HuH-7.5 (cell line): ENCODE measurements around the gene FAM222A.
A peak's percentile ranks its signal among the peaks of the same experiment; 100 is the strongest.

ENCODE experiments used
- DNase-seq: peaks from one replicate; pipeline ENCODE4 v3.0.0; 2011; ENCODE audit warnings: low spot score

Gene FAM222A

GRCh38 chr12:109738209-109738608, 24.6 kb downstream of the FAM222A start:
- no peak for DNase-seq

GRCh38 chr12:109738878-109739665, 25.4 kb downstream of the FAM222A start:
- DNase-seq = no peak

- DNase-seq = no peak
Measured at GRCh38 chr12:109739747-109740693, 26.4 kb downstream of the FAM222A start.

DNA sequence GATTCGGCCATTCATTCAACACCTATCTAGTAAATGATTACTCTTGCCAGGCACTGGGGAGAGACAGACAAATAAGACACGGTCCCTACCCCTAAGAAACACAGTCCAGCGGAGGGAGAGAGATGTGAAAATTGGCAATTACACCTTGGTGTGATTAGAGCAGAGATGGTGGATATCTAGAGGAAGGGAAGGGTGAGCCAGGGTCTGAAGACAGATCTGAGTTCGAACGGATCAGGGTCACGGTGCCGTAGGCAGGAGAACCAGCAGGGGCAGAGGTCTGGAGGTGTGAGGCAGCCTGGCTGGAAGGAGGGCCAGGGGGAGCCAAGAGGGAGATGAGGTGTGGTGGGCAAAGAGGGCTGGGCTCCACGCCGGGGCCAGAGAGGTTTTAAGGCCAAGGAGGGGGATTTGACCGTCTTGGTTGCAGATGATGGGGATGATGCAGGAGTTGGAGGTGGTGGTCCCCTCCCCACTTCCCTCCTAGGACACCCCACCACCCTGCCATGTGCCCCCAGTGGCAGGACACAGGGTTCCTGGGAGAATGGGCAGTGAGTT, 27.1 kb downstream of the FAM222A start:
- DNase-seq = no peak

GRCh38 chr12:109741286-109741969, 27.8 kb downstream of the FAM222A start:
- no peak for DNase-seq

GRCh38 chr12:109741970-109742703, 28.5 kb downstream of the FAM222A start:
- DNase-seq = peak; percentile 65

DNA sequence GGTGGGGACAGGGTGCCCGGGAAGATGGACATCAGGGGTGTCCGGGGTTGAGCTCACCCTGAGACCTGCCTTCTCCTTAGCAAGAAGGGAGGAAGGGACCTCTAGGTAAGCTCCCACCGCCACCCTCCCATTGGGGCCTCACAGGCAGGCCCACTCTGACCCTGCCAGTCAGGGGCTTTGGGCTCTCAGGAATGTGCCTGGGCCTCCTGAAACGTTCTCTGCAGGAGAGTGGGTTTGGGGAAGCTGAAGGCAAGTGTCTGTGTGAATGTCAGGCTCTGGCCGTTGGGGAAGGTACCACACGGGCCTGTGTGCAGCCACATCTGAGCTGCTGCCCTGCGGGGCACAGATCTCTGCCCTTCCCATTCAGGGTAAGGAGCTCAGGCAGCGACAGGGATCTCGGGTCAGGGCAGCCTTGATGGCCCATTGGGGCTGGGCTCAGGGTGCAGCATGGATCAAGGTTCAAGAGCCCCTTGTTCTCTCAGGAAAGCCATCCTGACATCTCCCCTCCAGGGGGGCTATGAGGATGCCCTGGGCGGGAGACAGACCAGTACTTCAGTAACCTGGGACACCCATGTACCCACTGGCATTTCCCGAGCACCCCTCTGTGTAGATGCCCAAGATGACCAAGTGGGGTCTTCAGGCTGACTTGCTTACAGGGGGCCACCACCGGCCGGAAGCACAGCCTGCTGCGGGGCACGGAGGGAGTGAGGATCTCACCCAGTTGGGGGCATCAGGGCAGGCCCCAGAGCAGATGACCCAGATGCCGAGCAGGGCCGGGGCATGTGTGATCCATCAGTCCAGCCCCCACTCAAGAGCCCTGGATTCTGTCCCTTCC, 29.7 kb downstream of the FAM222A start:
- DNase-seq = no peak

- DNase-seq = no peak
Measured at GRCh38 chr12:109744026-109744425, 30.4 kb downstream of the FAM222A start.

DNA sequence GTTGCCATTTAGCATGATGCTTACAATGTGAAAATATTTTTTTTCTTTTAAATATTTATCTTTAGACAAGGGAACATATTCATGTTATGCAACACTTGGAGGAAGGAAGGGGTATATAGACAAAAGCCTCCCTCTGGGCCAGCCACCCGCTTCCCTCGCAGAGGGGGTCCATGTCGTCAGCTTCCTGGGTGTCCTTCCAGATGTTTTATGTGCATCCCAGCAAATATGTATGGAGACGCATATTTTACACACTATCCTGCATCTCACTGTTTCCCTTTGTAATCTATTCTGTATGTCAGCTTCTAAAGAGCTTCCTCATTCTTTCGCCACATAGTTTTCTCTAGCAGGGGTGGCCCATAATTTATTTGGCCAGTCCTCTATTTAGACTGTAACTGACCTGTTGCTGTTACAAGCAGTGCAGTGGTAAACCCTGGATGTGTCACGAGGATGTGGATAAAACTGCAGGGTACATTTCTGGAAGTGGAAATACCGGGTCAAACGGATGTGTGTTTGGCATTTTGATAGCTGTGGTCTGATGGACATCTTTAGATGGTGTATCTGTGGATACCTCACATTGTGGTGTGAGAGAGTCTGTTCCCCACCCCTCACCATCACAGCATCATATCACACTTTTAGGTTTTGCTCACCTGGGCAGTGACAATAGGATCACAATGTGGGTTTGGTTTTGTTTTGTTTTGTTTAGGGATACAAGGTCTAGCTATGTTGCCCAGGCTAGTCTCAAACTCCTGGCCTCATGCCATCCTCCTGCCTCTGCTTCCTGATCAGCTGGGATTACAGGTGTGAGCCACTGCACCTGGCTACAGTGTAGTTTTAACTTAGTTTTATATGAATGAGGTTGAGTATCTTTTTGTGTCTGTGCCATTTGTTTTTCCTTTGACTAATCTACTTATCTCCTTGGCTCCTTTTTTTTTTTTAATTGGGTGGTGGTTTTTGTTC, 31.6 kb downstream of the FAM222A start:
- DNase-seq = no peak

- no peak for DNase-seq
Measured at GRCh38 chr12:109752117-109753053, 38.8 kb downstream of the FAM222A start.

DNA sequence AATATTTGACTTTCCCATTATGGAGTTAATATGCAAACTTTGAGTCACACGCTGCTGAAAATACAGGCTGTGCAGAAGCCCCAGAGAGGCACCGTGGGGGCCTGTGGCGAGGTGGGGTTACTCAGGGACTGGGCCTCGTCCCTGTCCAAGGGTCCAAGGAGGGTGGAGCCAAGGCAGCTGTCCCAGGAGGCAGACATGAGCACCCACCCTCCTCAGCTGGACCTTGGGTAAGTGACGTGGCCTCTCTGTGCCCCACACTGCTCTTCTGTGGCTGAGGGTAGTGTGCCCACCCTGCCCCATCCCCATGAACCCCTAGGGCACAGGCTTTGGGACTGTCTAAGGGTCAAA, 39.4 kb downstream of the FAM222A start:
- DNase-seq = no peak

DNA sequence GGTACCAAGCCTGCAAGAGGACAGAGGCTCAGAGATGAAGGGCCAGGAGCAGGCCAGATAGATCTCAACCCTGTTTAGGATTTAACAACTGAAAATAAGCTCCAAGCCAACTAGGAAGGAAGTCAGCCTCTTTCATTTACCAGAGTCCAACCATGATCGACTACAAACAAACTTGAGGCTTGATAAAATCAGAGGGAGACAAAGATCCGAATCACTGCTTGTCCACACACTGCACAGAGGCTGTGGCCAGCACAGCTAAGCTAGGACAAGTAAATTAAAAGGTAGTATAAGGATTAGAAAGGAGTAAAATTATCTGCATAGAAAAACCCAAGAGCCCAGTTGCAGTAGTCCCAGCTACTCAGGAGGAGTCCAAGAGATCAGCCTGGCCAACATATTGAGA, 40.3 kb downstream of the FAM222A start:
- no peak for DNase-seq

DNA sequence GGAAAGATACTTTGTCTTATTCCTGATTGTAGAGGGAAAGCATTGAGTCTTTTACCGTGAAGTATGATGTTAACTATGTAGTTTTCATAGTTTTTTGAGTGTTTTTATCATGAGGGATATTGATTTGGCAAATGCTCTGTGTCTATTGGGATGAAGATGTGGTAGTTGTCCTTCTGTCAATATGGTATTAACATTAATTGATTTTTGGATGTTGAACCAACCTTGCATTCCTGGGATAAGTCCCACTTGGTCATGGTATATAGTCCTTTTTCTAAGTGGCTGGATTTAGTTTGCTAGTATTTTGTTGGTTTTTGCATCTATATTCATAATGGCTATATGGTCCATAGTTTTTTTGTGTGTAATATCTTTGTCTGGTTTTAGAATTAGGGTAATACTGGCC, 42.8 kb downstream of the FAM222A start:
- no peak for DNase-seq

DNA sequence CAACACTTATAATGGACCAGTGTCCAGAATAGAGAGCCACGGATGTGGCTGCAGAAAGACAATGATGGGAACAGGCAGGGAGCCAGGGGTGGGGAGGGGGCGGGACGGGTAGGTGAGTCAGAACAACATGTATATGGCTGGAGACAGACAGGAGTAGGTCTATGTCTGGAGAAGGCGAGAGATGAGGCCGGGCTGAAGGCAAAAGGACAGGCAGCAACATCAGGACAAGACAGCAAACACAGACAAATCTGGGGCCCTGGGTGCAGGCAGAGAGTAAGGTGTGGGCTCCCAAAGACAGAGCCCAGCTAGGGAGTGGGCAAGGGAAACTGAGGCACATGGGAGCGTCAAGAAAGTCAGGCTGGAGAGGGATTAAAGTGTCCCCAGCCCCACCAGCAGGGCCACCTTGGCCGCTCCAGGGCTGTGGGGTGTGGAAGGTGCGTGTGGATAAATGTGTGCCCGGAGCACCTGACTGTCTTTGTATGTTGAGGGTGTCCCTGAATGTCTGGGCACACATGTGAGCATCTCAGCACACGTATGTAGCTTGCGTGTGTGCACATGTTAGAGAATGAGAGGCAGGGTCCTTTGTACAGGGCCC, 44.1 kb downstream of the FAM222A start:
- DNase-seq = no peak

DNA sequence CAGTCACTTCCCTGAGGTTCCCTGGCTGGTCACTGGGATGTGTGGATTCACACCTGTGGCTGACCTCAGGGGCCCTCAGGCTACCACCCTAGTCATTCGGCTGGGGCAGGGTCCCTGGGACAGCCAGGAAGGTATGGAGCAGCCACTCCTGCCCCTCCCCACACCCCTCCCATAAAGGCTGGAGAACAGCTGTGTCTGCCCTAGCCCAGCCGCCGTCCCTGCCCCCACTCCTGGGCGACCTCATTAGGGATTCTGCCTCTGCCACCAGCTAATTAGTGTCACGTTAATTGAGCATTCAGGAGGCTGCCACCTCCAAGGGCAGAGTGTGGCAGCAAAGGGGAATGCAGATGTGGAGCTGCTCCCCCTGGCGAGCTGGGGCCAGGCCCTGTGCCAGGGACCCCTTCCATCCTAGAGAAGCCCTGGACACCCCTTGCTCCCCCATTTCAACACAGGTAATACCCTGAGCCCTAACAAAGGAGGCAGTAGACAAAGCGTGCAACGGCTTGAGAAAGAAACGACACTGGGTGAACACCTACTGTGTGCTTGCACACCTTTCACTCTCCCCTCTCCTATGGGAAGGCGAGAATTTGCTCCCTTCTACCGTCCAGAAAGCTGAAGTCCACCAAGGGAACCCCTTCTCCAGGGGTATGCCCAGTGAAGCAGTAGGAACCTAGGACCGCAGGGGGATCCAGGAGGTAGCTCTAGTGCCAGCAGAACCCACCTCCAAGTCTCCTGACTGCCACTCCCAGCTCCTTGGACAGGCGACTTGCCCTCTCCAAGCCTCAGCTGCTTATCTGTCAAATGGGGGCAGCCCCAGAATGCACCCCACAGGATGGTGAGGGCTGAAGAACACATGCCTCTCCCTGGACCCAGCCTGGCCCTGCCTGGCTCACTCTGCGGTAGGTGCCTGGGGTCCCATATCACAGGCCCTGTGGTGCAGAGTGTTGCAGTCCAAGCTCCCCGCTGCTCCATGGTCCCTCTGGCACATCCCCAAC, 45.1 kb downstream of the FAM222A start:
- no peak for DNase-seq

DNA sequence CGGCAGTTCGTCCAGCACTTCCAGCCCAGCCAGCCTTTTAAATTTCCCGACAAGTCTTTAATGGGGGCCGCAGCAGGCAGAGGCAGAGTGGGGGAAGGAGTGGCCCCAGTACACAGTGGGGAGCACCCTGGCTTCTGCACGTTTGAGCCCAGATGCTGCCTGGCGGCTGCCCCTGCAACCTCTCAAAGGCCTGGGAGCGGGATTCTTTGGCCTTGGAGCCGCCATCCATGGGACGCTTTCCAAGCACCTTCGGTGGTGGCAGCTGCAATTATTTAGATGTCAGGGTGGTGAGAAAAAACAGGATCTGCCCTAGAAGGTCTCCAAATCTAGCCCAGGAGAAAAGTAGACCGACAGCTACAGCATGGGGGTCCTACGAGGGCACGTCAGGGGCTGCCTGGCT, 46.0 kb downstream of the FAM222A start:
- no peak for DNase-seq
